ENCODE data around the gene GUF1. TPM values are rescaled to one million over a fixed set of nuclear protein-coding genes. Genes with fewer than 3 reads are reported as not detected.

The GUF1 gene
- total and polyA plus RNA-seq, 8 donors, result 17.3 to 37.6 (median 30.4) TPM

DNA sequence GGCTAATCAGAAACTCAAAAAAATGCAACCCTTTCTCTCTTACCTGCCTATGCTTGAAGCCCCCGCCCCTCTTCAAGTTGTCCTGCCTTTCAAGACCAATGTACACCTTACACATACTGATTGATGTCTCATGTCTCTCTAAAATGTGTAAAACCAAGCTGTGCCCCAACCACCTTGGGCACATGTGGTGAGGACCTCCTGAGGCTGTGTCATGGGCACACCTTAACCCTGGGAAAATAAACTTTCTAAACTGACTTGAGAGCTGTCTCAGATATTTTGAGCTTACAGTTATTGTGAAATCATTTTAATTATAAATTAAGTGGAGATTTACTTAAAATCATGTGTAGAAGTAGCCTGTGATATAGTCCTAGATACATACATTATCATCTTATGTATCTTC lies 22.2 kb downstream of the GUF1 start:
- Histone ChIP-seq H3K9me3 (no peaks in the 10 kb centered on the region), H3K27ac (no peak overlapping the region), H3K4me1 (no peaks in the 10 kb centered on the region), H3K4me3 (no peak overlapping the region), H3K27me3 (no peaks in the 10 kb centered on the region), H3K36me3 (peaks cover 0 to 87% of the 10 kb centered on the region in 2 donors)
- intact Hi-C loops (cut with DNase I), result no loop called here
- DNase-seq (no peak), ATAC-seq (peak; percentile 60)
- TF ChIP-seq, protein P1, sequence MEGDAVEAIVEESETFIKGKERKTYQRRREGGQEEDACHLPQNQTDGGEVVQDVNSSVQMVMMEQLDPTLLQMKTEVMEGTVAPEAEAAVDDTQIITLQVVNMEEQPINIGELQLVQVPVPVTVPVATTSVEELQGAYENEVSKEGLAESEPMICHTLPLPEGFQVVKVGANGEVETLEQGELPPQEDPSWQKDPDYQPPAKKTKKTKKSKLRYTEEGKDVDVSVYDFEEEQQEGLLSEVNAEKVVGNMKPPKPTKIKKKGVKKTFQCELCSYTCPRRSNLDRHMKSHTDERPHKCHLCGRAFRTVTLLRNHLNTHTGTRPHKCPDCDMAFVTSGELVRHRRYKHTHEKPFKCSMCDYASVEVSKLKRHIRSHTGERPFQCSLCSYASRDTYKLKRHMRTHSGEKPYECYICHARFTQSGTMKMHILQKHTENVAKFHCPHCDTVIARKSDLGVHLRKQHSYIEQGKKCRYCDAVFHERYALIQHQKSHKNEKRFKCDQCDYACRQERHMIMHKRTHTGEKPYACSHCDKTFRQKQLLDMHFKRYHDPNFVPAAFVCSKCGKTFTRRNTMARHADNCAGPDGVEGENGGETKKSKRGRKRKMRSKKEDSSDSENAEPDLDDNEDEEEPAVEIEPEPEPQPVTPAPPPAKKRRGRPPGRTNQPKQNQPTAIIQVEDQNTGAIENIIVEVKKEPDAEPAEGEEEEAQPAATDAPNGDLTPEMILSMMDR (IDR thresholded peaks at IDR 0.05), result no peak

DNA sequence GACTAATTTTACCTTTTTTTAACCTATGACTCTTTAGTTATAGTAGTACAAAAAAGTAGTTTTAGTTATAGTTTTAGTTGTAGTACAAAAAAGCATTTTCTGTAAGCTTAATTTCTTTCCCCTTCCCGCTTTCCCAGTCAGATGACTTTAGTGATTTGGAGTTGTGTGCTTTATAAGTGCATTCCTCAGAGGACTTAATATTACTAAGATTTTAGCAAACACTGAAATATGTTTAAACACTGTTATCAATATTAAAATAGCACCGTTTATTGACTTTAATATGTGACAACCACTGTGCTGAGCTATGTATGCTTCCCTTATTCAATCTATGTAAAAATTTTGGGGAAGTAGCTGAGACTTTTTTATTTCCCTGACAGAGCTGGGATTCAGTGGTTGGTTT lies 22.8 kb downstream of the GUF1 start:
- no peaks in the 10 kb centered on the region for H3K4me1 ChIP-seq
- no peaks in the 10 kb centered on the region for H3K9me3 ChIP-seq
- peak; percentile 61 for ATAC-seq
- H3K27me3 ChIP-seq, result no peaks in the 10 kb centered on the region
- intact Hi-C loops (cut with DNase I), result no loop called here
- TF ChIP-seq, protein P1 (IDR thresholded peaks at IDR 0.05), result no peak
- no peak overlapping the region for H3K27ac ChIP-seq
- H3K4me3 ChIP-seq, result no peak overlapping the region
- H3K36me3 ChIP-seq, result peaks cover 0 to 87% of the 10 kb centered on the region in 2 donors
- no peak for DNase-seq

DNA sequence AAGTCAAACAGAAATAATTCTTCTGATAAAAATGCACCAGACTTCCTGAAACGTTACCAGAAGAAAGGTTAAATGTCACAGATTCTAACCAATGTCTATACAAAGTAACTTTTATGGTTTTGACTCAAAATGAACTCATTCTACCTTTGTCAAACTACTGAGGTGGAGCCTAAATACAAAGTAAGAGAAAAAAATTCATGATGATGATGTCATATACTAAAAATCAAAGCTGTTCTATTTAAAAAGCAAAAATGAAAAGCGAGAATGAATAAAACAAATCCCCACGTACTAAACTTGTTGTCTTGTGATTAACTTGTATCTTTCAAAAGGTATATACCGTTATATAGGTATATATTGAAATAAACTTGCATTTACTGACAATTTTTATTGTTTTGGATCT lies 26.5 kb downstream of the GUF1 start:
- no peak overlapping the region for H3K27ac ChIP-seq
- peaks cover 0 to 63% of the 10 kb centered on the region in 2 donors for H3K36me3 ChIP-seq
- TF ChIP-seq, protein P1 (IDR thresholded peaks at IDR 0.05), result no peak
- H3K4me1 ChIP-seq, result no peaks in the 10 kb centered on the region
- intact Hi-C loops (cut with DNase I), result no loop called here
- H3K27me3 ChIP-seq, result no peaks in the 10 kb centered on the region
- DNase-seq (no peak), ATAC-seq (no peak)
- H3K9me3 ChIP-seq, result no peaks in the 10 kb centered on the region
- no peak overlapping the region for H3K4me3 ChIP-seq

DNA sequence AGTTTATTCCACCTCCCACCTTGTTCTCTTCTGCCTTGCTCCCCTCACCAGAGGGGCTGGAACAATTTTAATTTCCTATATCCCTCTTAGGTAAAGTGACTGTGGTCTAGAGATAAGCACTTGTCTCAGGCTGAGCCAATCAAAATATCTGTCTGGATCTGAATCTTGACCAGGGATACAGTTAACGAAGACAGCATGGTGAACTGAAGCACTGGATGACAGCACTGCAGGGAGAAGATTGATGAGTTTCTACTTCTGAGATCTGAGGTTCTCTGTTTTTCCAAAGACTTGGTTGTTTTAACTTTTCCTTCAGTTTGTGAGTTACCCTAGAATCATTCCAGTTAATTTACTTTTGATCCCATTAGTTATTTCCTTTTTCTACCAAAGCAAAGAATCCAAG lies 34.9 kb downstream of the GUF1 start:
- no peaks in the 10 kb centered on the region for H3K36me3 ChIP-seq
- no peaks in the 10 kb centered on the region for H3K27me3 ChIP-seq
- H3K4me3 ChIP-seq, result no peak overlapping the region
- H3K27ac ChIP-seq, result no peak overlapping the region
- ATAC-seq, result no peak
- H3K4me1 ChIP-seq, result no peaks in the 10 kb centered on the region
- DNase-seq, result no peak
- no peaks in the 10 kb centered on the region for H3K9me3 ChIP-seq
- intact Hi-C loops (cut with DNase I), result no loop called here
- TF ChIP-seq, protein P1 (IDR thresholded peaks at IDR 0.05), result no peak

DNA sequence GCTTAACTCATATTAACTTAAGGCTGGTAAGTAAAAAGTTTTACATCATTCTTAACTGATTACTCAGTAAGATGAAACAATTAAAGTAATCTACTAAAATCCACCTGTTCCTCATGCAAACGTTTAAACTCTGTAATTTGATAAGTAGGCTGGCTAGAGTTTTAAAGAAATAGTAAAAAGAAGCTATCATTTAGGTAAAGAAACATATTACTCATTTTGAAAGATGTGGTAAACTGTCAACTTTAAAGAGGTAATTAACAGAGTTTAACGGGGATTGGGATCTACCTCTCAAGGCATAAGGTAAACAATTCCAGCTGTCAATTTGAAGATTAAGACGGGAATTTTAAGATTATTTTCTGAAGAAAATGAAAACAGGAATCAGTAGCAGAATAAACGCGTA lies 38.4 kb downstream of the GUF1 start:
- no peak for ATAC-seq
- intact Hi-C loops (cut with DNase I), result no loop called here
- TF ChIP-seq, protein P1 (IDR thresholded peaks at IDR 0.05), result no peak

More for the DNA sequence above, 38.4 kb downstream of the GUF1 start:
- Histone ChIP-seq H3K27me3 (no peaks in the 10 kb centered on the region), H3K9me3 (no peaks in the 10 kb centered on the region), H3K27ac (no peak overlapping the region), H3K36me3 (no peaks in the 10 kb centered on the region), H3K4me3 (no peak overlapping the region), H3K4me1 (no peaks in the 10 kb centered on the region)
- DNase-seq, result no peak
